ENCODE results near the gene ZNF19. TPM values are rescaled to one million over a fixed set of nuclear protein-coding genes. Genes with fewer than 3 reads are reported as not detected.

ZNF19 gene
- total RNA-seq, 1 experiment from 2014 or later: 11.1 TPM

DNA sequence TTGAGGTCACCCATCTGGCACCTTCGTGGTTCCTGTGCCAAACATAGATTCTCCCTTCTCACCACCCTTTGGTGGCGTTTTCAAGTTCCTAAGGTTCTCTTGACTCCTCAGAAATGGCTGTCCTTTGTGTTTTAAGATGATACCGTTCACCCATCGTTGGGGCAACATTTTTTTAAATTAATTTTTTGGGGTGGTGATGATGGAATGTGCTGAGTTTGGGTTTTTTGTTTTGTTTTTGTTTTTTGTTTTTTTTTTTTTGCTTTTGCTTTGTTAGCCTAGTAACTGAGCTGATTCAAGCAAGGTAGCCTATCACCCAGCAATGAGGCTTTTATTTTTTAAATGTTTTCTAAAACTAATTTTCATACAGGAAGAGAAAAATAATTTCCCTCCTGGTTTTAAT lies 39.7 kb upstream of the ZNF19 start:
- CTCF ChIA-PET: interaction anchor here (0.6 to 2.0 kb wide), 11 partner anchors 8 to 1217 kb away, joined by 3 to 7 read pairs (median 3); no protein-coding TSS in a partner anchor

DNA sequence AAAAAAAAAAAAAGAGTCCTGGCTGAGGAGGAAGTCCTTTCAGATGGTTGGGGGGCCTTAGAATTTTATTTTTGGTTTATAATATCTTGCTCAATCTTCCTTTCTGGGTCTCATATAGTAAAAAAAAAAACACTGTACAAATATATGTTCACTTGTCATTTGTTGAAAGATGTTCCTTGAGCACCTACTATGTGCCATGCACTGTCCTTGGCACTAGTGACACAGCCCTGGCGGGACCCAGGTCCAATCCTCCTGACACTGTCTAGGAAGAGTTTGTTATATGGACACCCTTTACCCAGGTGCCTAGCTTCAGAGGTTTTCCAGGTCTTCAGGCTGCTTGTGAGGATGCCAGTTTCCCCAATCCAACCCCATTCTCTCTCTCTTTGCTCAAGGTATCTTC lies 39.1 kb upstream of the ZNF19 start:
- TF ChIP-seq CTCF (IDR thresholded peaks at IDR 0.05; ENCODE audit: unreplicated experiment): no peak
- CTCF ChIA-PET: interaction anchor here (2.0 kb wide), 1 partner anchor 27 kb away, joined by 7 read pairs; no protein-coding TSS in a partner anchor
- Mint-ChIP-seq H3K4me3 (ENCODE audit: low read depth, unreplicated experiment) (peak overlapping the region; percentile 81), H3K9me3 (ENCODE audit: low read depth, unreplicated experiment) (no peaks in the 10 kb centered on the region), H3K27me3 (ENCODE audit: unreplicated experiment) (no peaks in the 10 kb centered on the region), H3K27ac (ENCODE audit: unreplicated experiment) (peak overlapping the region; percentile 23), H3K36me3 (ENCODE audit: insufficient read depth, unreplicated experiment) (peaks cover 48% of the 10 kb centered on the region), H3K4me1 (ENCODE audit: low read depth, unreplicated experiment) (peaks cover 59% of the 10 kb centered on the region)
- DNase-seq: no peak
- intact Hi-C loops (cut with micrococcal nuclease; ENCODE audit: unreplicated experiment): no loop called here
- TSS peak; percentile 3 for BruUV-seq (replicated peaks)

More for the DNA sequence above, 39.7 kb upstream of the ZNF19 start:
- Mint-ChIP-seq H3K4me1 (ENCODE audit: low read depth, unreplicated experiment) (peaks cover 55% of the 10 kb centered on the region), H3K36me3 (ENCODE audit: insufficient read depth, unreplicated experiment) (peaks cover 48% of the 10 kb centered on the region), H3K9me3 (ENCODE audit: low read depth, unreplicated experiment) (no peaks in the 10 kb centered on the region), H3K27me3 (ENCODE audit: unreplicated experiment) (no peaks in the 10 kb centered on the region), H3K4me3 (ENCODE audit: low read depth, unreplicated experiment) (peak overlapping the region; percentile 81), H3K27ac (ENCODE audit: unreplicated experiment) (peak overlapping the region; percentile 23)
- intact Hi-C loops (cut with micrococcal nuclease; ENCODE audit: unreplicated experiment): no loop called here
- no peak for TF ChIP-seq CTCF (IDR thresholded peaks at IDR 0.05; ENCODE audit: unreplicated experiment)
- no peak for DNase-seq
- no TSS peak for BruUV-seq (replicated peaks)

GRCh38 chr16:71526111-71526631 lies 37.0 kb upstream of the ZNF19 start, which contains the start of gene CHST4:
CHST4 (plus strand) TSS chr16:71526426; CDS start chr16:71536678, 10,252 bp downstream.
- Mint-ChIP-seq H3K27me3 (ENCODE audit: unreplicated experiment) (no peaks in the 10 kb centered on the region), H3K27ac (ENCODE audit: unreplicated experiment) (peak within 1 kb of the TSS; percentile 96)
- DNase-seq: peak; percentile 82

More at GRCh38 chr16:71526111-71526631, 37.0 kb upstream of the ZNF19 start, which contains the start of gene CHST4:
- CTCF ChIA-PET: interaction anchor here (1.0 to 2.3 kb wide), 9 partner anchors 9 to 114 kb away, joined by 3 to 16 read pairs (median 4); partner anchors contain the start of gene ZNF23
- intact Hi-C loops (cut with micrococcal nuclease; ENCODE audit: unreplicated experiment): loop anchor here (1.0 kb wide), 1 partner anchor 11 kb away; no protein-coding TSS in a partner anchor
- BruUV-seq (replicated peaks): no TSS peak
- no peak for TF ChIP-seq CTCF (IDR thresholded peaks at IDR 0.05; ENCODE audit: unreplicated experiment)
- no peaks in the 10 kb centered on the region for H3K9me3 Mint-ChIP-seq (ENCODE audit: low read depth, unreplicated experiment)
- H3K4me3 Mint-ChIP-seq (ENCODE audit: low read depth, unreplicated experiment): peak within 1 kb of the TSS; percentile 81
- H3K36me3 Mint-ChIP-seq (ENCODE audit: insufficient read depth, unreplicated experiment): peaks cover 48% of the 10 kb centered on the region
- H3K4me1 Mint-ChIP-seq (ENCODE audit: low read depth, unreplicated experiment): peaks cover 61% of the 10 kb centered on the region

Data from Calu3 (cell line).